SK-N-SH (cell line): ENCODE data around the gene NCAM2. TPM values are rescaled to one million over a fixed set of nuclear protein-coding genes. Genes with fewer than 3 reads are reported as not detected.

Experiments
- CTCF ChIA-PET: fragments of 300-600, 350-600 bp; formaldehyde crosslinking; extraction: SDS; loops from one replicate; lab custom pipeline; 2021; lab: Yijun Ruan, JAX
- POLR2A ChIA-PET: fragments of 350-600 bp; sonication (Branson Sonifier 250); formaldehyde crosslinking; extraction: SDS; loops from one replicate; lab custom pipeline; 2020; ENCODE audit warnings: antibody characterized with exemption, inconsistent platforms; lab: Yijun Ruan, JAX
- DNase-seq: peaks from one replicate; pipeline ENCODE4 v3.0.0; 2012
- H2AFZ ChIP-seq: fragments of 200-600 bp; sonication (generic); 2 replicates; pipeline ENCODE4 v1.8.1; 2016; ENCODE audit warnings: antibody characterized with exemption, mild to moderate bottlenecking, low read depth
- H3F3A ChIP-seq: fragments of 200-600 bp; sonication (generic); replicated peaks from 2 replicates; pipeline ENCODE3; 2016; ENCODE audit warnings: antibody characterized with exemption, mild to moderate bottlenecking; ENCODE audit not compliant: insufficient read depth
- H3K27ac ChIP-seq, 2 experiments: fragments of 200-500 bp in 1 of 2; fragments of 200-600 bp in 1 of 2; sonication (Bioruptor generic) in 1 of 2; sonication (generic), shearing (Covaris generic) in 1 of 2; 2 replicates each; pipeline versions ENCODE4 v1.5.1 to v1.6.1; 2014 to 2016; ENCODE audit warnings: low read depth in 2 of 2, inconsistent platforms in 1 of 2, low read length in 1 of 2, mild to moderate bottlenecking in 1 of 2, mixed read lengths in 1 of 2
- H3K27me3 ChIP-seq: fragments of 200-600 bp; sonication (generic), shearing (Covaris generic); 2 replicates; pipeline ENCODE4 v1.6.1; 2016; ENCODE audit warnings: mixed run types; ENCODE audit not compliant: insufficient read depth
- H3K36me3 ChIP-seq, 2 experiments: fragments of 200-500 bp in 1 of 2; fragments of 200-600 bp in 1 of 2; sonication (Bioruptor generic) in 1 of 2; sonication (generic) in 1 of 2; replicated peaks in 1 of 2; 2 replicates each; pipeline versions ENCODE3 to v1.5.1; 2014 to 2016; ENCODE audit warnings: low read length in 1 of 2, mild to moderate bottlenecking in 1 of 2; ENCODE audit not compliant: insufficient read depth in 2 of 2, control insufficient read depth in 1 of 2
- H3K4me1 ChIP-seq, 2 experiments: fragments of 200-500 bp in 1 of 2; fragments of 200-600 bp in 1 of 2; sonication (Bioruptor generic) in 1 of 2; sonication (generic), shearing (Covaris generic) in 1 of 2; 2 replicates each; pipeline versions ENCODE4 v1.5.1 to v1.6.1; 2014 to 2016; ENCODE audit warnings: low read depth in 1 of 2, low read length in 1 of 2, mixed run types in 1 of 2; ENCODE audit not compliant: insufficient read depth in 2 of 2, control insufficient read depth in 1 of 2
- H3K4me2 ChIP-seq: fragments of 200-600 bp; sonication (generic), shearing (Covaris generic); 2 replicates; pipeline ENCODE4 v1.6.1; 2017; ENCODE audit warnings: mixed run types
- H3K4me3 ChIP-seq, 2 experiments: fragments of 200-500 bp in 1 of 2; fragments of 200-600 bp in 1 of 2; sonication (Bioruptor generic) in 1 of 2; sonication (generic), shearing (Covaris generic) in 1 of 2; 2 replicates each; pipeline versions ENCODE4 v1.5.1 to v1.8.1; 2014 to 2016; ENCODE audit warnings: low read depth in 2 of 2, inconsistent platforms in 1 of 2, low read length in 1 of 2, mild to moderate bottlenecking in 1 of 2, mixed read lengths in 1 of 2, moderate library complexity in 1 of 2
- H3K79me2 ChIP-seq: fragments of 200-600 bp; sonication (generic); 2 replicates; pipeline ENCODE4 v1.8.1; 2017; ENCODE audit warnings: mild to moderate bottlenecking; ENCODE audit not compliant: insufficient read depth
- H3K9ac ChIP-seq: fragments of 200-600 bp; sonication (generic); 2 replicates; pipeline ENCODE4 v1.6.1; 2017; ENCODE audit warnings: mixed run types
- H3K9me2 ChIP-seq: fragments of 200-600 bp; sonication (generic); 2 replicates; pipeline ENCODE4 v1.6.1; 2017; ENCODE audit warnings: mixed run types
- H3K9me3 ChIP-seq: fragments of 200-600 bp; sonication (generic); 2 replicates; pipeline ENCODE4 v1.6.1; 2017; ENCODE audit warnings: mixed run types, mild to moderate bottlenecking, moderate library complexity
- H4K20me1 ChIP-seq: fragments of 200-600 bp; sonication (generic); 2 replicates; pipeline ENCODE4 v1.6.1; 2017; ENCODE audit warnings: mild to moderate bottlenecking, mixed run types; ENCODE audit not compliant: insufficient read depth
- CTCF ChIP-seq: fragments of 200-600 bp; sonication (generic); IDR thresholded peaks from 2 replicates; pipeline ENCODE4 v1.6.1; 2017; ENCODE audit warnings: antibody characterized with exemption, mild to moderate bottlenecking, moderate library complexity
- EP300 ChIP-seq, 2 experiments: IDR thresholded peaks; 2 replicates each; pipeline versions ENCODE4 v1.4.0 to v1.6.1; 2012; ENCODE audit warnings: borderline replicate concordance in 1 of 2, low read depth in 1 of 2, low read length in 1 of 2
- FOSL2 ChIP-seq: IDR thresholded peaks from 2 replicates; pipeline ENCODE4 v1.4.0; 2012; ENCODE audit warnings: low read depth, mild to moderate bottlenecking, moderate library complexity, borderline replicate concordance
- GABPA ChIP-seq: IDR thresholded peaks from 2 replicates; pipeline ENCODE4 v1.4.0; 2012; ENCODE audit warnings: low read depth, mild to moderate bottlenecking
- GATA2 ChIP-seq: sonication (generic); formaldehyde crosslinking; IDR thresholded peaks from 2 replicates; pipeline ENCODE4 v1.5.0; 2020; ENCODE audit warnings: mild to moderate bottlenecking, missing genetic modification reagents
- IRF3 ChIP-seq: fragments of 150-350 bp; IDR thresholded peaks from 2 replicates; pipeline ENCODE4 v1.6.1; 2016; ENCODE audit warnings: mild to moderate bottlenecking, low read depth, low read length
- MEF2A ChIP-seq: IDR thresholded peaks from 2 replicates; pipeline ENCODE4 v1.4.0; 2012; ENCODE audit warnings: low read depth, borderline replicate concordance
- NFIC ChIP-seq: IDR thresholded peaks from 2 replicates; pipeline ENCODE4 v1.4.0; 2012; ENCODE audit warnings: borderline replicate concordance
- NRF1 ChIP-seq: IDR thresholded peaks from 2 replicates; pipeline ENCODE4 v1.6.1; 2012; ENCODE audit warnings: low read depth, mild to moderate bottlenecking, low read length
- POLR2AphosphoS5 ChIP-seq: IDR thresholded peaks from 2 replicates; pipeline ENCODE4 v1.6.1; 2012; ENCODE audit warnings: low read depth, low read length
- RAD21 ChIP-seq: IDR thresholded peaks from 2 replicates; pipeline ENCODE4 v1.6.1; 2012; ENCODE audit warnings: mild to moderate bottlenecking, low read length
- RCOR1 ChIP-seq: fragments of 150-350 bp; IDR thresholded peaks from 2 replicates; pipeline ENCODE4 v1.6.1; 2017; ENCODE audit warnings: antibody characterized with exemption, low read length
- REST ChIP-seq: IDR thresholded peaks from 2 replicates; pipeline ENCODE4 v1.6.1; 2012; ENCODE audit warnings: mild to moderate bottlenecking, low read depth, low read length, moderate library complexity
- RXRA ChIP-seq: IDR thresholded peaks from 2 replicates; pipeline ENCODE4 v1.4.0; 2012; ENCODE audit warnings: low read depth, mild to moderate bottlenecking, borderline replicate concordance
- SIN3A ChIP-seq: IDR thresholded peaks from 2 replicates; pipeline ENCODE4 v1.6.1; 2012; ENCODE audit warnings: low read depth, mild to moderate bottlenecking, low read length, moderate library complexity, borderline replicate concordance
- SMC3 ChIP-seq: IDR thresholded peaks from 2 replicates; pipeline ENCODE4 v1.6.1; 2012; ENCODE audit warnings: low read depth, low read length, improper control_type of control experiment
- TAF1 ChIP-seq: IDR thresholded peaks from 2 replicates; pipeline ENCODE4 v1.6.1; 2012; ENCODE audit warnings: low read depth, mild to moderate bottlenecking, low read length, moderate library complexity, borderline replicate concordance
- TEAD4 ChIP-seq: IDR thresholded peaks from 2 replicates; pipeline ENCODE4 v1.4.0; 2012; ENCODE audit warnings: mild to moderate bottlenecking, borderline replicate concordance; ENCODE audit not compliant: insufficient read depth
- YY1 ChIP-seq: IDR thresholded peaks from 2 replicates; pipeline ENCODE4 v1.4.0; 2012; ENCODE audit warnings: low read depth, mild to moderate bottlenecking
- ZBTB33 ChIP-seq: IDR thresholded peaks from 2 replicates; pipeline ENCODE4 v1.4.0; 2012; ENCODE audit warnings: low read depth, borderline replicate concordance
- WGBS: methylation state at CpG from one replicate; pipeline ENCODE4 v1.1.6; 2017; ENCODE audit warnings: low lambda C conversion rate; 5-methylcytosine and 5-hydroxymethylcytosine counted together
- polyA plus RNA-seq, 3 experiments: library from polyadenylated mRNA; depleted of rRNA; stranded (reverse); fragments of >200 nt; gene quantifications; 2 replicates each; pipeline ENCODE4 v1.2.3, GENCODE V29; 2012

NCAM2 gene
- polyA plus RNA-seq, 1 of the 3 experiments (the other 2 are of a cell fraction) = 2.1 TPM

GRCh38 chr21:21268061-21268471 is 269.9 kb downstream of the NCAM2 start:
- no peaks in the 10 kb centered on the region for H4K20me1 ChIP-seq
- H3K4me2 ChIP-seq = no peak overlapping the region
- H3K27ac ChIP-seq = no peak overlapping the region
- ChIA-PET CTCF (no interaction called here), POLR2A (no interaction called here)
- no peaks in the 10 kb centered on the region for H3K9me3 ChIP-seq
- no peaks in the 10 kb centered on the region for H3K4me1 ChIP-seq
- H3K4me3 ChIP-seq = no peak overlapping the region
- H3K27me3 ChIP-seq = no peaks in the 10 kb centered on the region
- no peak overlapping the region for H2AFZ ChIP-seq
- H3K36me3 ChIP-seq = no peaks in the 10 kb centered on the region
- H3K79me2 ChIP-seq = no peaks in the 10 kb centered on the region
- DNase-seq = no peak
- 74% methylated on average over 6 of the region's 6 CpGs for whole genome bisulfite sequencing
- no peaks in the 10 kb centered on the region for H3F3A ChIP-seq
- no peak overlapping the region for H3K9ac ChIP-seq
- TF ChIP-seq REST = no peak
- no peak for TF ChIP-seq POLR2AphosphoS5
- TF ChIP-seq TEAD4 = no peak
- no peak for TF ChIP-seq NFIC
- TF ChIP-seq GATA2 (CRISPR knock-in tag) = no peak
- no peak for TF ChIP-seq RXRA
- no peak for TF ChIP-seq IRF3
- TF ChIP-seq SMC3 = no peak
- TF ChIP-seq ZBTB33 = no peak
- no peak for TF ChIP-seq EP300 (IDR thresholded peaks at IDR 0.05; ENCODE audit: borderline replicate concordance in 1 of 2, low read depth in 1 of 2, low read length in 1 of 2)
- no peak for TF ChIP-seq RAD21
- no peak for TF ChIP-seq CTCF
- TF ChIP-seq SIN3A = no peak
- TF ChIP-seq RCOR1 = no peak
- no peak for TF ChIP-seq FOSL2
- no peak for TF ChIP-seq YY1
- TF ChIP-seq TAF1 = no peak
- no peak for TF ChIP-seq MEF2A
- no peak for TF ChIP-seq NRF1
- no peak for TF ChIP-seq GABPA
- H3K9me2 ChIP-seq = no peaks in the 10 kb centered on the region; the same call in 1 of the 2 replicates
